HG02938 (cell line): Measurements from ENCODE around the gene GAREM1.

Experiments
- ATAC-seq: cut with Tn5 transposase; IDR thresholded peaks from one replicate; pipeline ENCODE4 v1.9.1; 2021; ENCODE audit warnings: mild to moderate bottlenecking, moderate library complexity; ENCODE audit not compliant: unreplicated experiment

The GAREM1 gene

GRCh38 chr18:32459361-32460101, 11.2 kb downstream of the GAREM1 start:
- no peak for ATAC-seq

DNA sequence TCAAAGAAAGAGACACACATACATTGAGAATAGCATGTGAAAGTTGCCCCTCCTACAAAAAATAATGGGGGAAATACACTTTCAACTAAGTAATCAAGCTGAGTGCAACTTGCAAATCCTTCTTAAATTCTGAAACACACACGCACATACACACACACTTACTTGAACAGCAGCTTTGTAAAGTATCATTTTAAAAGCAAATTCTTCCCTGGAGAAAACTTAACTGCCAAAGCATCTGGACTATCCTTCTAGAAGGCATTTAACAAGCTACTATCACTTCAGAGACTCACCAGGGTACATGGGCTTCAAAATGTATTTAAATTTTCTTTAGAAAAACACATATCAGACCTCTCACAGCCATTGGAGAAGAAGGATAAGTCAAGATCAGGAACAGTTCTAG, 15.3 kb downstream of the GAREM1 start:
- ATAC-seq: no peak

DNA sequence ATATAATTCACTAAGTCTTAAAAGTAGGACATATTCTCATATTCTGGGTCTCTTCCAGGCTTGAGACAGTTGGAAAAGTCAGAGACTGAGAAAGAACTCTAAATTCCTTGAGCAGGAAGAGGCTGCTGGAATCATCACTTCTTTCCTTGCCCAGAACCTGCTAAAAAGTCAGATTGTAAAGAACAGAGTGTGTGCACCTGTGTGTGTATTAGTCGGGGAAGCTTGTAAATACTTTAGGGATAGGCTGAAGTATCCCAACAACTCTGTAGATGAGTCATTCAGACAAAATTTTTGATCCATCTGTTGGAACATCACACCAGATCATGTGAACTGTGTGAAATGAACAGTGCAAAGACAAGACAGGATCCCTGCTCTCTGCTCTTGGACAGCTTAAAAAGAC, 16.1 kb downstream of the GAREM1 start:
- no peak for ATAC-seq

GRCh38 chr18:32450874-32451273, 19.8 kb downstream of the GAREM1 start:
- ATAC-seq: no peak

- ATAC-seq: no peak
These were observed 20.5 kb downstream of the GAREM1 start for GRCh38 chr18:32450026-32450691.

- ATAC-seq: no peak
These were observed 23.9 kb downstream of the GAREM1 start for GRCh38 chr18:32446780-32447179.

DNA sequence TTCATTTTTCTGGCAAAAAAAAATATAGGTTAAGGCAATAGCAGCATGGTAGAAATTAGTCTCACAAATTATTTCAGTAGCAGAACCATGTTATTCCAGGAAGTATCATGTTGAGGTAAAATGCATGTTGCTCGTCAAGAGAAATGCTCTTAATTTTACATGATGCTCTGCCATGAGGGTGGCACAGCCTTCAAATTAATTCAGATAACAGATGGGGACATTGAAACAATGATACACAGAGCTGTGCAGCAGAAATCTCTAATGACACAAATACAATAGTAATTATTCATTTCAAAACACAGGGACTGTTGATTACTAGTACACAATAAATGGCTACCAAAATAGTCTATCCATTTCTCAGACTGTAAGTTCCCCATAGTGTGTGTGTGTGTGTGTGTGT, 24.8 kb downstream of the GAREM1 start:
- ATAC-seq: no peak

DNA sequence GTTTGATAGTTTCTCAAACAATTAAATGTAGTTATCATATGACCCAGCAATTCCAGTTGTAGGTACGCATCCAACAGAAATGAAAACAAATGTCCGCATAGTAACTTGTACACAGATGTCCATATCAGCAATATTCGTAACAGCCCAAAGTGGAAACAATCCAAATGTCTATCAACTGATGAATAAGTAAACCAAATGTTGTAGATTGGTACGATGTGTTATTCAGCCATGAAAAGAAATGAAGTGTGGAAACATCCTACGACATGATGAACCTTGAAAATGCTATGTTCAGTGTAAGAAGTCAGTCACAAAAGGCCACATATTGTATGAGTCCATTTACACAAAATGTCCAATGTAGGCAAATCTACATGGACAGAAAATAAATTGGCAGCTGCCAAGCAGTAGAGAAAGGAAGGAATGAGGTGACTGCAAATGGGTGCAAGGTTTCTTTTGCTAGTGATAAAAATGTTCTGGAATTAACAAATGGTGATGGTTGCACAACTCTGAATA, 26.9 kb downstream of the GAREM1 start:
- no peak for ATAC-seq

GRCh38 chr18:32443033-32443705, 27.5 kb downstream of the GAREM1 start:
- no peak for ATAC-seq

- ATAC-seq: no peak
These were observed 28.1 kb downstream of the GAREM1 start for GRCh38 chr18:32442575-32442974.

- no peak for ATAC-seq
These were observed 29.1 kb downstream of the GAREM1 start for GRCh38 chr18:32441533-32441932.

GRCh38 chr18:32440518-32440917, 30.2 kb downstream of the GAREM1 start:
- no peak for ATAC-seq

DNA sequence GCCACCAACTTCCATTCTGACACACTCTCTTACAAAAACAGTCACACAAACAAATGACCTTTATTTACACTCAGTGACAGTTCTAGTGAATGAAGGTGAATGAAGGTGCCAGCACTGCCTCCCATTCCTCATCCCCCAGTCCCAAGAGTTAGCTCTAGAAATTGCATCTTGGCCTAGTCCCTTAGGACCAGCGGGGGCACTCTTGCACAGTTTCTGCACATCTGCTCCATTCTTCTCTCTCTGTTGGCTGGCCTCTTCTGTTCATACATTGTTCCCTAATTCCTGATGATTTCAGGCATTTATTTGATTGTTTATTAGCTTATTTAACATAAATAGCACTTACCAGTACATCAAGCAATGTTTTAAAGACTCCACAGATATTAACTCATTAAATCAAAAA, 30.9 kb downstream of the GAREM1 start:
- ATAC-seq: no peak

DNA sequence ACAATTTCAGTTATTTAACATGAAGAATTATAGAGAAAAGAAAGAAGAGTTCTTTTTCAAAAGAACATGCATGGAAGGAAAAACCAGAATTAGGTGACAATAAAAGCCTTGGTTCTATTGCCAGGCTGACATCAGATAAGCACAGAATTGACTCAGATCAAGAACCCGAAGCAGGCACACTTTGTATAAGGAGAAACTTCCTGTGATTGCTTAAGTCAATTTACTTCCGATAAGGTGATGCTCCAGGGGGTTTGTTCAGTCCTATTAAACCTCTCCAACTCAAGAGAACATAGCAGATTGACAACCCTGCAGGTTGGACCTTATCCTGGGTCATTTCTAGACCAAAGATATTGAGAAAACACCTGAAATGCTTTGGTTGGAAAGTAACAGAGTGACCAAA, 31.4 kb downstream of the GAREM1 start:
- no peak for ATAC-seq

DNA sequence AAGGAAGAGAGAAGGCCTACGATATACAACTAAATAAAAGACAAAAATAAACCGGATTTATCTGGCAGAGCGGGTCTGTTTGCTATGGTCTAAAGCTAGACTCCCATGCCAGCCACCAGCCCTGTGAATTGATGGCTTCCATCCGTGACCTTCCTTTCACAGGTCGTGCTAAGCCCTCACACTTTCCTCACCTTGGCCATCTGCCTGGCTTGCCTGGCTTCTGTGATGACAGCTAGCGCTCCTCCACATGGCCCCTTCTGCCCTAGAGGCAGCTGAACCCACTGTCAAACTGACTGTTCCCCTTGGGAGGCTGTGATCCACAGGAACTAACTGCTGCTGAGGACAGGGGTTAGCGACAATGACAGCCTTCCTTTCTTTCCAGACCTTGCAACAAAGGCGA, 32.5 kb downstream of the GAREM1 start:
- no peak for ATAC-seq

DNA sequence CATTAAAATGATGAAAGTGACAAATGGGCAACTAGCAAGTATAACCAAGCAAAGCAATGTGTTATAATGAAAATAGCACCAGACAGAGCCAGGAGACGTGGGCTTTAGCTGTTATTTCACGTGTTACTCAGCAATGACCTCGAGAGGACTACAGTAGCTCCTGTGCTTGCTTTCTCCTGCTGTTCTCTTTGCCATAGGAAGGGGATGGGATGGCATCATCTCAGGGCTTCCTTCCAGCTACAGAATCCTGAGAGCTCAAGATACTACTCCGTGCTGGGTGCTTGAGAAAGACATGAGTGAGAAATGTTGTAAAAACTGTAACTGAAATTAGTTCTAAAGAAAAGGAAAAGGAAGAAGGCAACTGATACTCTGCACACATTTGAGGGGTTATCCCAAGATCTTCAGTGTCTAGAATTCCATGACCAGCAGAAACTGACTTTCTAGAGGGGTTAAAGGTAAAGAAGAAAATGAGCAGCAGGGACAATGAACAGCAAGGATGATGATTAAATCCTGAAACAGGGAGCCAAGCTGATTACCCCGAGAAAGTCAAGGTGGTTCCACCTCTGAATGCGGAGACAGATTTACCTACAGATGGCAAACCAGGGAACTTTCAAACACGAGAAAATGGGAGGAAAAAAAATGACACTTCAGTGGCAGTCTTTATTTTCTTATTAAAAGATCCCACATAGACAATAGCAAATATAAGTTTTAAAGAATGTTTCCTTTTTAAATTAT, 33.4 kb downstream of the GAREM1 start:
- no peak for ATAC-seq

GRCh38 chr18:32435631-32436500, 34.8 kb downstream of the GAREM1 start:
- ATAC-seq: no peak

GRCh38 chr18:32431753-32432152, 38.9 kb downstream of the GAREM1 start:
- ATAC-seq: no peak

- ATAC-seq: no peak
These were observed 41.3 kb downstream of the GAREM1 start for GRCh38 chr18:32429402-32429801.
